Measurements from ENCODE around the gene INPP5A. TPM values are rescaled to one million over a fixed set of nuclear protein-coding genes. Genes with fewer than 3 reads are reported as not detected.
"Not testable (repeated sequence)": the region's sequence is repeated elsewhere in the genome, so short reads cannot be mapped to it uniquely, and the experiment has no call there.

INPP5A gene
- total RNA-seq, 2 donors from 2014 or later, result 11.0 to 14.9 TPM

DNA sequence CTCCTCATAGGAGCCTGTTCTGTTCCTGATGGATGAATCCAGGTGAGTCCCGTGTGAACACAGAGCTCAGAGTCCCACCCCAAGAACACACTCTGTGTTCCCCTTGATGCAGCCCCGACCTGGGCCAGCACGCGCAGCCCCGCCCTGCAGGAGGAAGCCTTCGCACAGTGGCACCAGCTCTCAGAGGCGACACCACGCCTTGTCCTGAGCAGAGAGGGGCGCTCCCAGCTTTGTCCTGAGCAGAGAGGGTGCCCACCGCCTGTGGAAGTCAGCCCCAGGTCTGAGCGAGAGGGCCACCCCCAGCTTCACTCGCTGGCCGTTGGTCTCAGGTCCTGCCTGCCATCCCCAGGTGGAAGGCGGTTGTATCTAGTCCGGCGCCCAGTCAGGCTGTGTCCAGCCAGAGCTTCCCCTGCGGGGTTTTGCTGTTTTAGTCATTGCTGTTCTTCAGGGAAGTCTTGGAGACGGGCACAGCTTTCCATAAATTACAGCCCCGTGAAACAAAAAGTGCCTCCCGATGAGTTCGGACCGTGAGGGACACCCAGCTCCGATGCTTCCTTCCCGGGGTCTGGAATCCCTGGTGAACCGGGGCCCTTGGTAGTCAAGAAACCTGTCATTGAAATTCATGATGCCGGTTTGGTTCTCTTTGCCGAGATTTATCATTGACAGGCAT lies 204.7 kb downstream of the INPP5A start:
- Mint-ChIP-seq H3K36me3 (ENCODE audit: insufficient read depth in 2 of 2) (no peaks in the 10 kb centered on the region), H3K27ac (no peak overlapping the region), H3K4me3 (no peak overlapping the region), H3K9me3 (no peaks in the 10 kb centered on the region), H3K4me1 (ENCODE audit: low read depth) (no peaks in the 10 kb centered on the region), H3K27me3 (ENCODE audit: low read depth) (no peaks in the 10 kb centered on the region)
- ATAC-seq (replicated peaks in 1 of 2) (no peak), DNase-seq (no peak)

DNA sequence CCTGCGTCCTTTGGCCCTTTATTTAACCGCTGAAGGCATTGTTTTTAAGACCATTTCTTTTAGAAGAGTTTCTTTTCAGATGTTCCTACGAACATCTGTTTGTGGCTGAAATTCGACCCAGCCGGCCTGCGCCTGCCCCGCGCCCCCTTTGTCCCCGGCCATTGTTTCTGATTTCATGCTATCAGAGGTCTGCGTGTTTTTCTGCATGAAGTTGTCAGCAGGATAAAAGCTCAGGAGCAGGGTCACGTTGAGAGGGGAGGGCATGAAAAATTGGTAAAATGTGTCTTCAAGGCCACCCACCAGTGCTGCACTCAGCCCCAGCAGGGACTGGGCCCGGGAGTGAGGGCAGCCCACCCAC lies 205.2 kb downstream of the INPP5A start:
- ATAC-seq (replicated peaks in 1 of 2) (no peak), DNase-seq (no peak)
- Mint-ChIP-seq H3K27ac (no peak overlapping the region), H3K27me3 (ENCODE audit: low read depth) (no peaks in the 10 kb centered on the region), H3K9me3 (no peaks in the 10 kb centered on the region), H3K4me1 (ENCODE audit: low read depth) (no peaks in the 10 kb centered on the region), H3K36me3 (ENCODE audit: insufficient read depth in 2 of 2) (no peaks in the 10 kb centered on the region), H3K4me3 (no peak overlapping the region)

DNA sequence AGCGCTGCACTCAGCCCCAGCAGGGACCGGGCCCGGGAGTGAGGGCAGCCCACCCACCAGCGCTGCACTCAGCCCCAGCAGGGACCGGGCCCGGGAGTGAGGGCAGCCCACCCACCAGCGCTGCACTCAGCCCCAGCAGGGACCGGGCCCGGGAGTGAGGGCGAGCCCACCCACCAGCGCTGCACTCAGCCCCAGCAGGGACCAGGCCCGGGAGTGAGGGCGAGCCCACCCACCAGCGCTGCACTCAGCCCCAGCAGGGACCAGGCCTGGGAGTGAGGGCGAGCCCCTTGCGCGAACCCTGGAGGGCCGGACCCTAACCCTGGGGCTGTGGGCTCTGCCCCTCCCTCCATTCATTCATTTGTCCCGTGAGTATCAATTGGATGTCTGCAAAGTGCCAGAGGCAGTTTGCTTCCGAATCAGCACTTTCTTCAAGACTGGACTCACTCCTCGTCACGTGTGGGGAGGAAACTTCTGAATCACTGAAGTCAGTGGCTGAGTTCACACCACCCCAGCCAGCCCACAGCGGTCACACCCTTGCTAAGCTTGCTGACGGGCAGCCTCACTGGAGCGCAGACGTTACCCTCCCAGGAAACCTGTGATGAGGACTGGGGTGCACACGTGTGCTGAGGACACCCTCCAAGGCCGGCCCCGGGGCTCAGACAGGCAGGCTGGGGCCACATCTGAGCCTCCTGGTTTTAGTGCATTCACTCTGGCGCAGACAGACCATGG lies 205.8 kb downstream of the INPP5A start:
- not testable (repeated sequence) for H3K4me1 Mint-ChIP-seq (ENCODE audit: low read depth); H3K9me3 Mint-ChIP-seq; H3K27ac Mint-ChIP-seq; DNase-seq; ATAC-seq (replicated peaks in 1 of 2); H3K4me3 Mint-ChIP-seq; H3K27me3 Mint-ChIP-seq (ENCODE audit: low read depth); H3K36me3 Mint-ChIP-seq (ENCODE audit: insufficient read depth in 2 of 2)

DNA sequence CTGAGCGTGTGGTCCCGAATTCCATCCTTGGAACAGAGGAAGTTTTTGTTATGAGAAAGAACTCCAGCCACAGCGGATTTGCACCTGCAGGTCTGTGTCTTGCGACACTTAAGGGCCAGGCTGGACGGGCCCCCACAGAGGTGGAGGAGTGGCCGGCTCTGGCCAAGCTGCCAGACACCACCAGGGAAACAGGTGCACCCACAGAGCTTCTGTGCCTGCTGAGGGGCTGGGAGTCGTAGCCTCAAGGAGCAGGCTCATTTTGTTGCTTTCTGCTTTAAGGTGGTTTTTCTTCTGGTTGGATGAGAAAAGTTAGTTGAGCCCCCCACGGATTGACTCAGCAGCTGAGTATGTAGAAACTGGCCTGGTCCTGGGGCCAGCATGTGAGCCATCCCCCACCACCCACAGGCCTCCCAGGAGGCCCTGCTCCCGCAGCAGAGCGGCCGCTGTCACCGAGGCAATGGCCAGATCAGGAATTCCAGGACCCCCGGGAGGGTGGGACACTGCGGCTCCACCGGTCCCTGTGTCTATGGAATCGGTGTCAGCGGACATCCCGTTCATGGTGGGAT lies 206.4 kb downstream of the INPP5A start:
- no peak overlapping the region for H3K27ac Mint-ChIP-seq
- no peak for DNase-seq
- no peaks in the 10 kb centered on the region for H3K36me3 Mint-ChIP-seq (ENCODE audit: insufficient read depth in 2 of 2)
- H3K27me3 Mint-ChIP-seq (ENCODE audit: low read depth), result no peaks in the 10 kb centered on the region
- H3K4me3 Mint-ChIP-seq, result no peak overlapping the region
- ATAC-seq (replicated peaks in 1 of 2), result no peak
- no peaks in the 10 kb centered on the region for H3K9me3 Mint-ChIP-seq
- H3K4me1 Mint-ChIP-seq (ENCODE audit: low read depth), result no peaks in the 10 kb centered on the region

DNA sequence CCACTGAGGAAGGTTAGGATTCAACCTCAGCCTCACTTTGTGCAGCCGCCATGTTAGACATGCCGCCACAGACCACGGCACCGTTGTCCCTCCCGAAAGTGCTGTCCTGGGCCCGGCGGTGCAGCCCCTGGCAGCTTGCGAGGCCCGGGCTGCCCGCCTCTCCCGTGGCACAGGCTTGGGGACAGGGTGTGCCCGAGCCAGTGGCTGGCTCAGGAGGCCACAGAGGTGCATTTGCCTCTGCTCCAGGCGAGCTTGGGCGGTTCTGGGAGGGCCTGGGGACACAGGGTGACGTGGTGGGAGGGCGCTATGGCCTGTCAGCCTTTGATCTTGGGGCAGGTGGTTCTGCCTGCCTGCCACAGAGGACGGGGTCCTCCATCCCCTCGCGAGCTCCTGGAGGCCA lies 207.3 kb downstream of the INPP5A start:
- no peak overlapping the region for H3K4me3 Mint-ChIP-seq
- H3K9me3 Mint-ChIP-seq, result no peaks in the 10 kb centered on the region
- ATAC-seq (replicated peaks in 1 of 2) (no peak), DNase-seq (no peak)
- H3K27me3 Mint-ChIP-seq (ENCODE audit: low read depth), result no peaks in the 10 kb centered on the region
- no peak overlapping the region for H3K27ac Mint-ChIP-seq
- H3K4me1 Mint-ChIP-seq (ENCODE audit: low read depth), result no peaks in the 10 kb centered on the region
- H3K36me3 Mint-ChIP-seq (ENCODE audit: insufficient read depth in 2 of 2), result no peaks in the 10 kb centered on the region

DNA sequence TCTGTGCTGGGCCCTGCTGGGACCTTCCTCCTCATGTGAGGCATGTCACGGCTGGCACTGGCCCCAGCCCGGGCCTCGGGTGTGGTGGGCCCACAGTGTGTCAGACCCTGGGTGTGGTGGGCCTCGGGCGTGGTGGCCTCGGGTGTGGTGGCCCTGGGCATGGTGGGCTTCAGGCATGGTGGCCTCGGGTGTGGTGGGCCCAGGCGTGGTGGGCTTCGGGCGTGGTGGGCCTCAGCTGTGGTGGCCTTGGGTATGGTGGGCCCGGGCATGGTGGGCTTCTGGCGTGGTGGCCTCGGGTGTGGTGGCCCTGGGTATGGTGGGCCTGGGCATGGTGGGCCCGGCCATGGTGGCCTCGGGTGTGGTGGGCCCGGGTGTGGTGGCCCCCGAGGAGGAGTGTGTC lies 207.9 kb downstream of the INPP5A start:
- H3K4me1 Mint-ChIP-seq (ENCODE audit: low read depth), result no peaks in the 10 kb centered on the region
- no peaks in the 10 kb centered on the region for H3K9me3 Mint-ChIP-seq
- H3K4me3 Mint-ChIP-seq, result no peak overlapping the region
- DNase-seq, result no peak
- no peak overlapping the region for H3K27ac Mint-ChIP-seq
- no peaks in the 10 kb centered on the region for H3K27me3 Mint-ChIP-seq (ENCODE audit: low read depth)
- no peaks in the 10 kb centered on the region for H3K36me3 Mint-ChIP-seq (ENCODE audit: insufficient read depth in 2 of 2)
- no peak for ATAC-seq (replicated peaks in 1 of 2)

DNA sequence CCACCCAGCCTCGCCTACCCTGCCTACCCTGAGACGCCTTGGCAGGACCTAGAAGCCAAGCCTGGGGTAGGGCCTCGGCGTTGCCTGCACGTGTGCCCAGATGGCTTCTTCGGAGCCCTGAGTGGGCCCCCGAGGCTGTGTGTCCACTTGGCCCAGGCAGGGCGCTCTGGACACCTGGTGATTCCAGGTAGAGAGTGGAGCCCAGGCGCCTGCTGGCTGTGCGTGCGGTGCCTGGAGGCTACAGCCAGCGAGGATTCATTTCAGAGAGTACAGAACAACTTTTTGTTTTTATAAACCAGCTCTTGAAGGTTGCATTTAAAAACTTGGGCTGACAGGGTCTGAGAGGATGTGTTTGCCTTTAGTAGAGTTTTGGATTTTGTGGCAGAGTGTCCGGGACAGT lies 208.4 kb downstream of the INPP5A start:
- no peaks in the 10 kb centered on the region for H3K9me3 Mint-ChIP-seq
- no peaks in the 10 kb centered on the region for H3K27me3 Mint-ChIP-seq (ENCODE audit: low read depth)
- DNase-seq (no peak), ATAC-seq (replicated peaks in 1 of 2) (no peak)
- no peak overlapping the region for H3K27ac Mint-ChIP-seq
- H3K4me3 Mint-ChIP-seq, result no peak overlapping the region
- H3K4me1 Mint-ChIP-seq (ENCODE audit: low read depth), result no peaks in the 10 kb centered on the region
- H3K36me3 Mint-ChIP-seq (ENCODE audit: insufficient read depth in 2 of 2), result no peaks in the 10 kb centered on the region

DNA sequence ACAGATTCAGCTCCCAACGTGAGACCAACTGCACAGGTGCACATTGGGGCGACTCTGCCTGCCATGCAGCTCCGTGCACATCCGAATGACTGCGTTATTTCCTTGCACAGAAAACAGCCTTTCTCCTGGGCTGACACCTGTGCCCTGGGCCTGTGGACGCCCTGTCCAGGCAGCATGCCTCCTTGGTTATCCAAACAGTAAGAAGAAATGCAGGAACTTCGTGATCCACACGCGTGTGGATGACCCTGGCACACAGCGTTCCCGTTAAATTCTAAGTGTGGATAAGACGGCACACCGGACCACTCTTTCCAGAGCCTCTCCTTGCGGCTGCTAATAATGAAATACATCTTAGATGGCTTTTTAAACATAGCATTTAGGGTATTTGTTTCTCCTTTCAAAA lies 208.8 kb downstream of the INPP5A start:
- Mint-ChIP-seq H3K4me1 (ENCODE audit: low read depth) (no peaks in the 10 kb centered on the region), H3K9me3 (no peaks in the 10 kb centered on the region), H3K36me3 (ENCODE audit: insufficient read depth in 2 of 2) (no peaks in the 10 kb centered on the region), H3K4me3 (no peak overlapping the region), H3K27me3 (ENCODE audit: low read depth) (no peaks in the 10 kb centered on the region), H3K27ac (no peak overlapping the region)
- ATAC-seq (replicated peaks in 1 of 2) (no peak), DNase-seq (no peak)

DNA sequence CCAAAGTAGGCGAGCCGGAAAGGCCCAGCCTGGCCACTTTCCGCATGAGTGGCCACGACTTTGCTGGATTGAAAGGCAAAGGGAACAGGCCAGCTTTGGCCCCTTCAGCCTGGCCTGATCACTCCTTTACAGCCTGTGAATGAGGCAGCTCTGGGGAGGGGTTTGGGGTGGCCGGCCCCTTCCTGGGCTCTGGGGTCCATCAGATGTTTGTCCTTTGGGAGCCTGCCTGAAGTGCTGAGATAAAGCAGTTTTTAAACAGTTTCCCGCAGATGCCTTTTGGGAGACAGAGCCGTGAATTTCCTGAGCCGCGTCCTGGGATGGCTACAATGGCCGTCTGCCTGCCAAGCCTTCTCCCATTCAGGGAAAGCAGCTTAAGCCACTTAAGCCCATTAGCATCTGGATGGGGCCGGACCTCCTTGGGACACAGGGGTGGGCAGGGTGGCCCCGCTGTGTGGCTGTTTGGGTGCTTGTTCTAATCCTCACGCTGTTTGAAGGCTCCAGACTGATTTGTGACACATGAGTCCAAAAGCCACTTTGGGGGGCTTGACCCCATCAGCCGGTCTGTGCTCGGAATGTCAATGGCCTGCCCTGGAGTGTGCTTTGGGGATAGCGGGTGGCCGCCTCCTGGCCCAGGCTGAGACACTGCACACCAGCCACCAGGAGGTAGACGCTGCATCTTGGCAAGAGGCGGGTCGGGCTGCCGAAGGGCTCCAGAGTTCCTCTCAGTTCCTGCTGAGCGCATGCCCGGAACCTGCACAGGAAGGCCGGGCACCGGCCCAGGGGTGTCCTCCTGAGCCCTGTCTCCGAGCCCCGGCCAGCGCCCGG lies 209.4 kb downstream of the INPP5A start:
- H3K4me3 Mint-ChIP-seq, result no peak overlapping the region
- DNase-seq, result no peak
- H3K4me1 Mint-ChIP-seq (ENCODE audit: low read depth), result no peaks in the 10 kb centered on the region
- ATAC-seq (replicated peaks in 1 of 2), result no peak
- H3K27me3 Mint-ChIP-seq (ENCODE audit: low read depth), result no peaks in the 10 kb centered on the region
- H3K9me3 Mint-ChIP-seq, result no peaks in the 10 kb centered on the region
- H3K36me3 Mint-ChIP-seq (ENCODE audit: insufficient read depth in 2 of 2), result no peaks in the 10 kb centered on the region
- no peak overlapping the region for H3K27ac Mint-ChIP-seq

DNA sequence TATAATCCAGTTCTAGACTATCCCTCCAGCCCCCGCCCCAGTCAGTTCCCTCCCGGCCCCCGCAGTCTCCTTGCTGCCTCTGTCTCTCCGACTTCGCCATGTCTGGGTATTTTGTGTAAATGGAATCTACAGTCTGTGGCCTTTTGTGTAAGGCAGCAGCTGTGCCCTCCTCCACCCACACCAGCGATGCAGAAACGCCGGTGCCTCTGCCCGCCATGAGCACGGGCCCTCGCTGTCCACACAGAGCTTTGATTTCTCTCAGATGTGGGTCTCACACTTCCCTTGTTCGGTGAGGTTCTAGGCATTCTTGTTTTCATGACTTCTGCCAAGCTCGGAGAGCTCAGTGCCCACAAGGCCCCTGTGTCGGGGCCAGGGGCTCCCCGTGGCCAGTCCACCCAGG lies 210.5 kb downstream of the INPP5A start:
- Mint-ChIP-seq H3K9me3 (no peaks in the 10 kb centered on the region), H3K27me3 (ENCODE audit: low read depth) (no peaks in the 10 kb centered on the region), H3K4me1 (ENCODE audit: low read depth) (no peaks in the 10 kb centered on the region), H3K36me3 (ENCODE audit: insufficient read depth in 2 of 2) (no peaks in the 10 kb centered on the region), H3K4me3 (no peak overlapping the region), H3K27ac (no peak overlapping the region)
- ATAC-seq (replicated peaks in 1 of 2) (no peak), DNase-seq (no peak)

DNA sequence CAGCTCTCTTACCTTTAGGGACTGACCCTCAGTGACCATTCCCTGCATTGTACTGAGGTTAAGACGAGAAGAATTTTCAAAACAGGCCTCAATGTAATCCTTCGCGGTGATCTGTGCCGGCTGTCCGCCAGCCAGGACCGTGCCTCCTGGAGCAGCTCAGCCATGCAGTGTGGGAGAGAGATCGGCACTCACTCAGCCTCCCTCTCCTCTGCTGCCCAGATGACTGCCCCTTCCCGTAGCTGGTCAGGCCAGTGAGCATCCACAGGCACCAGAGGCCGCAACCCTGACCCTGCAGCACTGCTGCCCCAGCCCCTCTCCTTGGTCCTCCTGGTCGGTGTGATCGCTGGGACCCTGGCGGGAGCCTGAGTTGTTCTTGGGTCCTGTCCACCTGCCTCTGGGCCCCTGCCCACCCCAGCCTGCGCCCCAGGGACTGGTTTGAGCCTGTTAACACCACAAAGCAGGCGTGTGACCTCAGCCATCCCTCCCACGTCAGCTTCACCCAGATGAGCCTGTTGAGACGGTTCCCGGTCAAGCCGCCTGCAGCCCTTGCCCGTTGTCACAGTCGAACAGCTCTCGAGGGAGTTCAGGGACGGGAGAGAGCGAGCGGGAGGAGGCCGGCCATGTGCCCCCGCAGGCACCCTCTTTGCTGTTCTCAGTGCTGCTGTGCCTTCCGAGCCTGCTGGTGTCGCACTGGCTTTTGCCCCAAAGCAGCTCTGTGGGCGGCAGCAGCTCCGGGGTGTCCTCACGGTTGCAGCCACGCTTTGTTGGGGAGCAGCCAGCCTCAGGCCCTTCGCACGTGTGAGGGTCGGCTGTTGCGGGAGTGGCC lies 211.2 kb downstream of the INPP5A start:
- H3K27me3 Mint-ChIP-seq (ENCODE audit: low read depth), result no peaks in the 10 kb centered on the region
- no peaks in the 10 kb centered on the region for H3K4me1 Mint-ChIP-seq (ENCODE audit: low read depth)
- H3K4me3 Mint-ChIP-seq, result no peak overlapping the region
- H3K9me3 Mint-ChIP-seq, result no peaks in the 10 kb centered on the region
- H3K36me3 Mint-ChIP-seq (ENCODE audit: insufficient read depth in 2 of 2), result no peaks in the 10 kb centered on the region
- H3K27ac Mint-ChIP-seq, result no peak overlapping the region
- ATAC-seq (replicated peaks in 1 of 2) (no peak), DNase-seq (no peak)

DNA sequence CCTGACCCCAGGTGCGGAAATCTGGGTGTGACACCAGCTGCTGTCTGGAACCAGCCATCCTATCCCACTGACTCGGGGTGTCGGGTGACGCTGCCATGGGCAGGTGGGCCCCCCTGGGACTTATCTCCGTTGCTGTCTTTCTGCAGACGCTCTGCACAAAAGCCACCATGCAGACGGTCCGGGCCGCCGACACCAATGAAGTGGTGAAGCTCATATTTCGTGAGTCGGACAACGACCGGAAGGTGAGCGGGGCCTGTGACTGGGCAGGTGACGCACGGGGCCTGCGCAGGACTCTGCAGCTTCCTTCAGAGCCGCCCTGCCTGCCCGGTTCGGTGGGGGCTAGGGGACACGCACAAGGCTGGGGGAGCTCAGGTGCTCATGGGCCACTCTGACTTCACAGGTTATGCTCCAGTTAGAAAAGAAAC lies 211.8 kb downstream of the INPP5A start:
- Mint-ChIP-seq H3K4me1 (ENCODE audit: low read depth) (no peaks in the 10 kb centered on the region), H3K27me3 (ENCODE audit: low read depth) (no peaks in the 10 kb centered on the region), H3K9me3 (no peaks in the 10 kb centered on the region), H3K4me3 (no peak overlapping the region), H3K36me3 (ENCODE audit: insufficient read depth in 2 of 2) (no peaks in the 10 kb centered on the region), H3K27ac (no peak overlapping the region)
- DNase-seq, result no peak
- ATAC-seq (replicated peaks in 1 of 2), result no peak
